ENCODE measurements around the gene GPR4. TPM values are rescaled to one million over a fixed set of nuclear protein-coding genes. Genes with fewer than 3 reads are reported as not detected.

Gene GPR4
- total and polyA plus RNA-seq, 2 of the 8 experiments (the other 6 are each of a cell fraction or from before 2014, with no cell fraction given) = 0.19 to 0.39 TPM

GRCh38 chr19:45601524-45602374 lies at the start of gene GPR4 (continued):
- peak; percentile 49; the same call in 1 of the 2 replicates for TF ChIP-seq KDM1A (IDR thresholded peaks at IDR 0.05; ENCODE audit: borderline replicate concordance, low read length)
- TF ChIP-seq JUND (IDR thresholded peaks at IDR 0.05; ENCODE audit: low read length) = no peak
- TF ChIP-seq USF2 (IDR thresholded peaks at IDR 0.05; ENCODE audit: low read length) = no peak
- no peak for TF ChIP-seq CBX5 (IDR thresholded peaks at IDR 0.05; ENCODE audit: low read depth, low read length)
- peak; percentile 2 for TF ChIP-seq RNF2 (IDR thresholded peaks at IDR 0.05; ENCODE audit: borderline replicate concordance, low read depth, low read length, missing control alignments, poor library complexity, severe bottlenecking)
- TF ChIP-seq RFX5 (IDR thresholded peaks at IDR 0.05; ENCODE audit: borderline replicate concordance, low read depth, low read length) = no peak
- peak; percentile 26 for TF ChIP-seq ASH2L (IDR thresholded peaks at IDR 0.05; ENCODE audit: low read length)
- TF ChIP-seq FOSL1 (IDR thresholded peaks at IDR 0.05; ENCODE audit: insufficient read depth, low read depth, low read length) = peak; percentile 92
- peak; percentile 34 for TF ChIP-seq KDM4A (IDR thresholded peaks at IDR 0.05; ENCODE audit: low read depth, low read length, severe bottlenecking)
- TF ChIP-seq CREB1 (IDR thresholded peaks at IDR 0.05) = no peak
- peak; percentile 56 for TF ChIP-seq EZH2 (IDR thresholded peaks at IDR 0.05; ENCODE audit: low read depth, low read length, severe bottlenecking)
- no peak for TF ChIP-seq CEBPB (IDR thresholded peaks at IDR 0.05; ENCODE audit: low read depth, low read length)
- 0 out of 2 replicates have a peak, but pooled peaks have one; percentile 28 for TF ChIP-seq MAX (IDR thresholded peaks at IDR 0.05)
- TF ChIP-seq POLR2AphosphoS5 (IDR thresholded peaks at IDR 0.05; ENCODE audit: low read depth, low read length) = no peak
- TF ChIP-seq MAFK (IDR thresholded peaks at IDR 0.05; ENCODE audit: low read depth, low read length) = no peak
